ENCODE measurements around the gene UNCX. TPM values are rescaled to one million over a fixed set of nuclear protein-coding genes. Genes with fewer than 3 reads are reported as not detected.

The UNCX gene
- total and polyA plus RNA-seq, 11 donors, result not detected

DNA sequence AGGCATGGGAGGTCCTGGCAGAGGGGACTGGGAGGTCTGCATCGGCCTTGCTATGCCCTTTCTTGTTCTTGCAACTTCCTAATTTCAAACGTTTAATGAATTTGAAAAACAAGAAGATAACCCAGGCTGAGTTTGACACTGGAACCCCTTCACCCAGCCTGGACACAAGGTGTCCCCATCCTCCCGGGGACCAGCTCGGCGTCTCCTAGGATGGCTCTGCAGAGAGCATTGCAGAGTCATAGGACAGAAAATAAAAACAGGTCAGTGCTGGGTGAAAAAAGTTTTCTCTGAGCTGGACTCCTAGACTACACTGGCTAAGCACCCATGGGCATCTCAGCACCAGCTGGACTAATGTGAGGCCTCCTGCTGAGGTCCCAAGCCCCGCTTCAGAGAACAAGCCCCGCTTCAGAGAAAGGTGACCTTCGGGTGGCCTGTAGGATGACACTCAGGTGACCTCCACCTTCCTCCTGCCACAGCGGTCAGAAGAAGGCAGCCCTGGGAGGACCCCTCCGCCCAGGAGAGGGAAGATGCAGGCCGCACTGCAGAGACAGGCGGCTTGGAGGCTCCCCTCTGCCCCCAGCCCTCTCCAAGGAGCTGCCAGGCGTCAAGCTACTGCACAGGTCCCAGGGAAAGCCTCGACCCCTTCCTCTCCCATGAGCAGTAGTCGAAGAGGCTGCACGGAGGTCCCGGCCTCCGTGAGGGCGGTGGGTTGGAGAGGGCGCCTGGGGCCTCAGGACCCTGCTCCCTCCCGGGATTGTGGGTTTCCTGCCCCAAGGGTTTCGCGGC, 9.3 kb upstream of the UNCX start:
- no peak overlapping the region for H3K4me3 ChIP-seq
- WGBS, 4 donors, result 39 to 52% (median 46%) methylated on average over 7 to 23 of the region's 23 CpGs
- no peak for DNase-seq
- no peak for ATAC-seq
- no peaks in the 10 kb centered on the region for H3K36me3 ChIP-seq
- intact Hi-C loops (cut with DNase I), result loop anchor here in 7 of 10 donors (5.0 to 10.0 kb wide), 3 partner anchors 189 to 251 kb away; no protein-coding TSS in a partner anchor
- no peak for TF ChIP-seq POLR2A (IDR thresholded peaks at IDR 0.05)
- TF ChIP-seq, protein P1, sequence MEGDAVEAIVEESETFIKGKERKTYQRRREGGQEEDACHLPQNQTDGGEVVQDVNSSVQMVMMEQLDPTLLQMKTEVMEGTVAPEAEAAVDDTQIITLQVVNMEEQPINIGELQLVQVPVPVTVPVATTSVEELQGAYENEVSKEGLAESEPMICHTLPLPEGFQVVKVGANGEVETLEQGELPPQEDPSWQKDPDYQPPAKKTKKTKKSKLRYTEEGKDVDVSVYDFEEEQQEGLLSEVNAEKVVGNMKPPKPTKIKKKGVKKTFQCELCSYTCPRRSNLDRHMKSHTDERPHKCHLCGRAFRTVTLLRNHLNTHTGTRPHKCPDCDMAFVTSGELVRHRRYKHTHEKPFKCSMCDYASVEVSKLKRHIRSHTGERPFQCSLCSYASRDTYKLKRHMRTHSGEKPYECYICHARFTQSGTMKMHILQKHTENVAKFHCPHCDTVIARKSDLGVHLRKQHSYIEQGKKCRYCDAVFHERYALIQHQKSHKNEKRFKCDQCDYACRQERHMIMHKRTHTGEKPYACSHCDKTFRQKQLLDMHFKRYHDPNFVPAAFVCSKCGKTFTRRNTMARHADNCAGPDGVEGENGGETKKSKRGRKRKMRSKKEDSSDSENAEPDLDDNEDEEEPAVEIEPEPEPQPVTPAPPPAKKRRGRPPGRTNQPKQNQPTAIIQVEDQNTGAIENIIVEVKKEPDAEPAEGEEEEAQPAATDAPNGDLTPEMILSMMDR (IDR thresholded peaks at IDR 0.05), result no peak
- no peak overlapping the region for H3K27ac ChIP-seq
- H3K9me3 ChIP-seq, result no peaks in the 10 kb centered on the region
- peaks cover 52 to 98% (median 80%) of the 10 kb centered on the region in 9 donors for H3K27me3 ChIP-seq
- H3K4me1 ChIP-seq, result peaks cover 0 to 18% (median 4%) of the 10 kb centered on the region in 12 donors

DNA sequence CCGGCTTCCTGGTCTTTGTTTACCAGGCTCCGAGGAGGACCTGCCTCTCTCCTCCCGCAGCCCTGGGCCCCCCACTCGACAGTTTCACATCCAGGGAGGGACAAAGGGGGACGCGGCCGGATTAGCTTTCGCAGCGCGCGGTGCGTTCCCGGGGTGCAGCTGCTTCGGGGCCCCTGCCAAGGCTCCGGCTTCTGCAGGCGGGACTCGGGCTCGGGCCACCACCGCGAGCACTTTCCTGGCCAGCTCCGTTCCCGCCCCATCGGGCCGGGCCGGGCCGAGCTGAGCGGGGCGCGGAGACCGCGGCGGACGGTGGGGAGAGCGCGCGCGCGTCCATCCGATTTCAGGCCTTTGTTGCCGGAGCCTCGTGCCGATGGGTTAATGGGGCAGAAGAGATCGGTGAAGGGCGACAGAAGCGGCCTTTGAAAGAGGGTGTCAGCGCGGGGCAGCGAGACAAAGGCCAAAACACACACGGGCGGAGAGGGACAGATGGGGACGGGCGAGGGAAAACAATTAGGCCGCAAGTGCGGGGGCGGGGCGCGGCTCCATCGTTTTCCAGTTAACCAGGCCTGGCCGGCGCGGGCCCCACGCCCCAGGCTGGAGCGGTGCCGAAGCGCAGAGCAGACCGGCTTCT, 8.5 kb upstream of the UNCX start:
- peak in 1 of 4 donors; percentile 22 for ATAC-seq
- intact Hi-C loops (cut with DNase I), result loop anchor here in 7 of 10 donors (2.0 to 10.0 kb wide), 4 partner anchors 188 to 251 kb away; no protein-coding TSS in a partner anchor

DNA sequence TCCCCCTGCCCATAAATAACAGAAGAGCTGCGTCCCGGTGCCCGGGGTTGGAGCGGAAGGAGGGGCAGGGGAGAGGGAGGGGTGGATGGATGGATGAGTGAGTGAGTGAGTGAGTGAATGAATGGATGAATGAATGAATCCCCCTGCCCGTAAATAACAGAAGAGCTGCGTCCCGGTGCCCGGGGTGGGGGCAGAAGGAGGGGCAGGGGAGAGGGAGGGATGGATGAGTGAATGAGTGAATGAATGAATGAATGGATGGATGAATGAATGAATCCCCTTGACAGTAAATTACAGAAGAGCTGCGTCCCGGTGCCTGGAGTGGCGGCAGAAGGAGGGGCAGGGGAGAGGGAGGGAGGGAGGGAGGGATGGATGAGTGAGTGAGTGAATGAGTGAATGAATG, 7.6 kb upstream of the UNCX start:
- Histone ChIP-seq H3K36me3 (no peaks in the 10 kb centered on the region), H3K9me3 (no peaks in the 10 kb centered on the region), H3K27ac (no peak overlapping the region), H3K4me3 (no peak overlapping the region), H3K4me1 (peaks cover 0 to 25% (median 4%) of the 10 kb centered on the region in 12 donors), H3K27me3 (peaks cover 66 to 98% (median 91%) of the 10 kb centered on the region in 9 donors)
- 1 to 3% (median 2%) methylated on average over 11 of the region's 11 CpGs for WGBS, 4 donors
- DNase-seq, result no peak
- intact Hi-C loops (cut with DNase I), result loop anchor here (1.0 to 10.0 kb wide), 7 partner anchors 187 to 250 kb away; no protein-coding TSS in a partner anchor
- ATAC-seq, result no peak
- TF ChIP-seq POLR2A (IDR thresholded peaks at IDR 0.05), result no peak
- TF ChIP-seq, protein P1 (IDR thresholded peaks at IDR 0.05), result no peak

More for the DNA sequence above, 8.5 kb upstream of the UNCX start:
- Histone ChIP-seq H3K9me3 (no peaks in the 10 kb centered on the region), H3K36me3 (no peaks in the 10 kb centered on the region), H3K27me3 (peaks cover 59 to 98% (median 84%) of the 10 kb centered on the region in 9 donors), H3K4me1 (peaks cover 0 to 18% (median 4%) of the 10 kb centered on the region in 12 donors), H3K4me3 (peak overlapping the region in 1 of 12 donors; percentile 3), H3K27ac (no peak overlapping the region)
- WGBS, 4 donors, result 2 to 5% (median 3%) methylated on average over 37 to 66 of the region's 66 CpGs
- no peak for TF ChIP-seq POLR2A (IDR thresholded peaks at IDR 0.05)
- TF ChIP-seq, protein P1 (IDR thresholded peaks at IDR 0.05), result no peak
- no peak for DNase-seq

Measured in heart left ventricle (tissue), 16 donors.